GM12878 (cell line): Measurements from ENCODE around the gene MOCOS.

Experiments
- POLR2A ChIP-seq: IDR thresholded peaks from 2 replicates; pipeline ENCODE4 v1.6.1; 2011; ENCODE audit warnings: low read depth, mild to moderate bottlenecking, low read length
- STAT3 ChIP-seq: IDR thresholded peaks from 2 replicates; pipeline ENCODE4 v1.6.1; 2011; ENCODE audit warnings: low read depth, low read length, improper control_type of control experiment

DNA sequence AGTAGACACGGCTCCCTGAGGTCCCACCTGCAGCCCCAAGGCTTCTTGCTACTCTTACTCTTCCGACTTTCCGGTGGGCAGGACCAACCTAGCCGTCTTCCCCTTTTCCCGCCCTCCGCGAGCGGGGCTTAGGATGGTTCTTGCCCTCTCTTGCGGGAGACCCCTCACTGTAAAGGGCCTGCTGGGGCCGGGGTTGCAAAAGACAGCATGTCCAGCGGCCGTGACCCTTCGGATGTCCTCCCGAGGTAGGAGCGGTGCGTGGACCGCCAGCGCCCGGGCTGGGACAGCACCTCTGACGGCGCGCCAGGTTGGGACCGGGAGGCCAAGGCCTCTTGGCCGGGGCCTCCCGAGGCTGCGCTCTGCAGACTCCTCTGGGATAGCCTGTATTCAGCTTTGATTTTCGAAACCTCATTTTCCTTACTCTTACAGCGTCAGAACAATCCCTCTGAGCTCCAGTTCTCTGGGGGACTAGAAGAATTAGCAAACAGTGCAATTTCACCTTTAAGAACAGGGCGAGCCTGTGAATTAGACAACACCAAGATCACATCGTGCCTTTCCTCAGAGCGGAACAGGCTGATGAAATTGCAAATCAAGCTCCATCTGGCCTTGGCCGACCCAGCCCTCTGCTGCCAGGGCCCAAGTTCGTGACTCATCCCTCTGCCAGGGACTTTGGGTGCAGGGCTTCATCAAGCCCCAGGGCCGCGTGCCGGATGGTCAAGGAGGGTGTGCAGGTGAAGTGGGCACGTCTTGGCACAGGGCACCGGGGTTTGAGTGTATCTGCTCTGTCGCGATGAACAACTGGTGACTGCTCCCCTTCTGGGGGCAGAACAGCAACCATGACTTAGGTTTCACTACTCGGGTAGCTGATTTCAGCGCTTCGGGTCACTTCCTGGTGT lies 777 bp downstream of the MOCOS start:
- no peak for TF ChIP-seq POLR2A
- TF ChIP-seq STAT3 = no peak
